Measurements from ENCODE around the gene RABGEF1.

The RABGEF1 gene

DNA sequence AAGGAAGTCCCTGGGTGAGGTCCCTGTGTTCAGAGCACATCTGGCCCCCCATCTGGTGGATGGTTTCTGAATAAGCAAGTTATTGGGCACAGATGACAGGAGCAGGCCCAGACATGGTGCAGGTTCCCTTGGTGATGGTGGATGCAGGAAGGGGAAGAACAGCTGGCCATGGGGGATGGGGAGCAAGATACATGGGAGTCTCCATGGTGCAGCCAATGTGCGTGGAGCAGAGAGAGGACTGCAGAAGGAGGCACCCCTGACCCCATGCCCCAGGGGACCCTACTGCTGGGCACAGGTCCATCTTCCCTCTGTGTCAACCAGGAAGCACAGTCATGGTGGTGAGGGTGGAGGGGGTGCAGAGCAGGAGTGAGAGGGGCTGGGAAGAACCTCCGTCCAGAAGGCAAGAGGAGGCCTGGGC, 43.8 kb upstream of the RABGEF1 start:
- peak; percentile 41; the same call in 2 of the 3 replicates for ATAC-seq (ENCODE audit: insufficient read depth, low read depth)
- H3K9ac ChIP-seq (ENCODE audit: low read depth, low read length) = no peak overlapping the region
- no peak overlapping the region for H3K4me2 ChIP-seq (ENCODE audit: insufficient read depth, low read length)
- H3K4me3 ChIP-seq (ENCODE audit: low read depth in 1 of 2, low read length in 2 of 2) = no peak overlapping the region
- H3K4me1 ChIP-seq (ENCODE audit: insufficient read depth, low read length) = no peaks in the 10 kb centered on the region
- 0 out of 2 replicates have a peak, but pooled peaks cover 2% of the 10 kb centered on the region for H3K36me3 ChIP-seq (ENCODE audit: insufficient read depth, low read length)
- no peaks in the 10 kb centered on the region for H3K27me3 ChIP-seq (ENCODE audit: insufficient read depth, low read length, poor library complexity)
- no peaks in the 10 kb centered on the region; the same call in 1 of the 2 replicates for H4K20me1 ChIP-seq (ENCODE audit: insufficient read depth, low read length)
- no peak for DNase-seq
- no peaks in the 10 kb centered on the region for H3K79me2 ChIP-seq (ENCODE audit: insufficient read depth, low read length)
- no peaks in the 10 kb centered on the region for H3K9me3 ChIP-seq (ENCODE audit: insufficient read depth, low read length, severe bottlenecking)
- no peak overlapping the region for H2AFZ ChIP-seq (ENCODE audit: low read depth, low read length)
- TF ChIP-seq, protein P1, sequence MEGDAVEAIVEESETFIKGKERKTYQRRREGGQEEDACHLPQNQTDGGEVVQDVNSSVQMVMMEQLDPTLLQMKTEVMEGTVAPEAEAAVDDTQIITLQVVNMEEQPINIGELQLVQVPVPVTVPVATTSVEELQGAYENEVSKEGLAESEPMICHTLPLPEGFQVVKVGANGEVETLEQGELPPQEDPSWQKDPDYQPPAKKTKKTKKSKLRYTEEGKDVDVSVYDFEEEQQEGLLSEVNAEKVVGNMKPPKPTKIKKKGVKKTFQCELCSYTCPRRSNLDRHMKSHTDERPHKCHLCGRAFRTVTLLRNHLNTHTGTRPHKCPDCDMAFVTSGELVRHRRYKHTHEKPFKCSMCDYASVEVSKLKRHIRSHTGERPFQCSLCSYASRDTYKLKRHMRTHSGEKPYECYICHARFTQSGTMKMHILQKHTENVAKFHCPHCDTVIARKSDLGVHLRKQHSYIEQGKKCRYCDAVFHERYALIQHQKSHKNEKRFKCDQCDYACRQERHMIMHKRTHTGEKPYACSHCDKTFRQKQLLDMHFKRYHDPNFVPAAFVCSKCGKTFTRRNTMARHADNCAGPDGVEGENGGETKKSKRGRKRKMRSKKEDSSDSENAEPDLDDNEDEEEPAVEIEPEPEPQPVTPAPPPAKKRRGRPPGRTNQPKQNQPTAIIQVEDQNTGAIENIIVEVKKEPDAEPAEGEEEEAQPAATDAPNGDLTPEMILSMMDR (IDR thresholded peaks at IDR 0.05; ENCODE audit: borderline replicate concordance, extremely low read depth, low read length, poor library complexity, severe bottlenecking) = peak; percentile 8
- TF ChIP-seq EZH2 (IDR thresholded peaks at IDR 0.05; ENCODE audit: borderline replicate concordance, low read depth, low read length, severe bottlenecking) = no peak
- H3K27ac ChIP-seq (ENCODE audit: low read length) = no peak overlapping the region

DNA sequence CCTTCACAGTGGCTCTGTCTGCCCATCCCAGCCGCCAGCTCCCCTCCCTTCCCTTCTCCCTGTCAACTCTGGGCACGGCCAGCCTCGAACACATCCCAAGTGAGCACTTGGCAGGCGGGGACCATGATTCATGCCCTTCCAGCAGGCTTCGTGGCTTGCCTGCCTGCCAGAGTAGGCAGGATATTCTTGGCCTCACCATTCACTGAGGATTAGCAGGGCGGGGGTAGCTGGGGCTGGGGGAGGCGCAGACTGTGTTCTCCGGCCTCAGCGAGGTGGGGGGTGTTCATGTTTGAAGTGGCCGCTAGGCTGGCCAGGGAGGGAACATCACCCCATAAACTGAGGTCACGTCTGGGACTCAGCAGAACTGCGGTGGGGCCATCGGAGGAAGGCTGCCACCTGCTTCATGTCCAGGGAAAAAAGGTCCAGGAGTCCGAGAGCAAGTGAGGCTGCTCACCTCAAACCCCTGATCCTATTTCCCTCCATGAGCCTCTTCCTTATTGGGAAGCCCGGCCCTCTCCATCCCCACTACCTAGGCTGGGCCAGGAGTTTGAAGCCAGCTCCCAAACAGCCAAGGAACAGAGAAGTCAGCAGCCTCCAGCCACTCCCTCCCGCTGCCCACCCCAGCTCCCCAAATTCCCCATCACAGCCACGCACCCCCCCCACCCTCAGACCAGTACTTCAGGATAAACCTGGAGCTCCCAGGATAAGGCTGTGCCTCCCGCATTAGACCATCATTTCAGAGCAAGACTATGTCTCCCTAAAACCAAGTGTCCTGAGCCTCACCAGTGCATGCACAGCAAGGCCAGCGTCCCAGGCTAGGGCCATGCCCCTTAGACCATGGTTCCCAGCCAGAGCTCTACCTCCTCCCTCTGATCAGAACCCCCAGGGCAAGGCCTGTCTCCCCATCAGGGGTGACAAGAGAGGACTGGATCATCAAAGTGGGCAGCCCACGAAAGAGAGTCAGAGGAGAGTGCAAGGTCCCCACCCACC, 42.8 kb upstream of the RABGEF1 start:
- Histone ChIP-seq H2AFZ (ENCODE audit: low read depth, low read length) (no peak overlapping the region), H3K79me2 (ENCODE audit: insufficient read depth, low read length) (no peaks in the 10 kb centered on the region), H3K4me2 (ENCODE audit: insufficient read depth, low read length) (no peak overlapping the region), H3K27ac (ENCODE audit: low read length) (no peak overlapping the region), H3K36me3 (ENCODE audit: insufficient read depth, low read length) (0 out of 2 replicates have a peak, but pooled peaks cover 2% of the 10 kb centered on the region), H4K20me1 (ENCODE audit: insufficient read depth, low read length) (no peaks in the 10 kb centered on the region; the same call in 1 of the 2 replicates), H3K9ac (ENCODE audit: low read depth, low read length) (no peak overlapping the region), H3K27me3 (ENCODE audit: insufficient read depth, low read length, poor library complexity) (no peaks in the 10 kb centered on the region), H3K9me3 (ENCODE audit: insufficient read depth, low read length, severe bottlenecking) (no peaks in the 10 kb centered on the region), H3K4me1 (ENCODE audit: insufficient read depth, low read length) (no peaks in the 10 kb centered on the region), H3K4me3 (ENCODE audit: low read depth in 1 of 2, low read length in 2 of 2) (no peak overlapping the region)
- TF ChIP-seq, protein P1 (IDR thresholded peaks at IDR 0.05; ENCODE audit: borderline replicate concordance, extremely low read depth, low read length, poor library complexity, severe bottlenecking) = no peak
- TF ChIP-seq EZH2 (IDR thresholded peaks at IDR 0.05; ENCODE audit: borderline replicate concordance, low read depth, low read length, severe bottlenecking) = no peak
- ATAC-seq (ENCODE audit: insufficient read depth, low read depth) = no peak
- no peak for DNase-seq

DNA sequence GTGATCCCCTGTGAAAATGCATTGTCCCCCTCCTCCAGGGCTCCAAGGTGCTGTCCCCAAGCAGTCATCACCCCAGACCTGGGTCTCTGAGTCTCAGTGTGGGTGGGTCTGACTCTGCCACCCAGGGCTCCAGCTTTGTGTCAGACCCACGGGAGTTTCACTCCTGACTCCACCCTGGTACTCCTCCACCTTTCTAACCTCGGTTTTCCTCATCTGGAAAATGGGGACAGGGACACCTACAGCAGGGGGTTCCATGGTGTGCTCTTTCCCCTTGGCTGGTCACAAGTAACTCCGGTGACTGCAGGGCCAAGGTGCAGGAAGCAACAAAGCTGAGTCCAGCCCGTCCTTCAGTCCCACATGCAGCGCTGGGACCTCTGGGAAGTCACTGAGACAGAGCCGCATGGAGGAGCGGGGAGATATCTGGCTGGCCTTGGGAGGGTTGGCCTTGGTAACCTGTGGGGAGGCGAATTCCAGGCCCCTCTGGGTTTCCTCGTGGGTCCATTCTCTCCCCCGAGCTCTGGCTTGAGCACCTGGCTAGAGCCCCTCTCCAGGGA, 41.8 kb upstream of the RABGEF1 start:
- no peak overlapping the region for H3K4me3 ChIP-seq (ENCODE audit: low read depth in 1 of 2, low read length in 2 of 2)
- no peak overlapping the region for H3K9ac ChIP-seq (ENCODE audit: low read depth, low read length)
- H4K20me1 ChIP-seq (ENCODE audit: insufficient read depth, low read length) = no peaks in the 10 kb centered on the region; the same call in 1 of the 2 replicates
- H3K4me2 ChIP-seq (ENCODE audit: insufficient read depth, low read length) = no peak overlapping the region
- H3K9me3 ChIP-seq (ENCODE audit: insufficient read depth, low read length, severe bottlenecking) = no peaks in the 10 kb centered on the region
- no peak overlapping the region for H3K27ac ChIP-seq (ENCODE audit: low read length)
- no peaks in the 10 kb centered on the region for H3K27me3 ChIP-seq (ENCODE audit: insufficient read depth, low read length, poor library complexity)
- ATAC-seq (ENCODE audit: insufficient read depth, low read depth) = 0 out of 3 replicates have a peak, but pooled peaks have one; percentile 10
- H2AFZ ChIP-seq (ENCODE audit: low read depth, low read length) = no peak overlapping the region
- H3K4me1 ChIP-seq (ENCODE audit: insufficient read depth, low read length) = no peaks in the 10 kb centered on the region
- TF ChIP-seq EZH2 (IDR thresholded peaks at IDR 0.05; ENCODE audit: borderline replicate concordance, low read depth, low read length, severe bottlenecking) = no peak
- TF ChIP-seq, protein P1 (IDR thresholded peaks at IDR 0.05; ENCODE audit: borderline replicate concordance, extremely low read depth, low read length, poor library complexity, severe bottlenecking) = no peak
- H3K36me3 ChIP-seq (ENCODE audit: insufficient read depth, low read length) = 0 out of 2 replicates have a peak, but pooled peaks cover 2% of the 10 kb centered on the region
- no peaks in the 10 kb centered on the region for H3K79me2 ChIP-seq (ENCODE audit: insufficient read depth, low read length)
- no peak for DNase-seq
